Natural killer cell (primary cell): ENCODE data around the gene FAM228B. TPM values are rescaled to one million over a fixed set of nuclear protein-coding genes. Genes with fewer than 3 reads are reported as not detected.
A peak's percentile ranks its signal among the peaks of the same experiment; 100 is the strongest.

Source experiments
- ATAC-seq, 3 donors: fragments of 150-1000 bp in 2 of 3; fragments of 200-7000 bp in 1 of 3; cut with Tn5 transposase; 1 replicate in 1 of 3; 2 replicates in 2 of 3; pipeline ENCODE4 v1.10.0; 2021; ENCODE audit warnings: mild to moderate bottlenecking in 2 of 3, moderate library complexity in 2 of 3
- DNase-seq, 2 donors: peaks; one replicate each; pipeline versions ENCODE4 v3.0.0 to v3.0.0-alpha.2; 2013 to 2021; ENCODE audit warnings: mixed read lengths in 1 of 2
- H3K27ac ChIP-seq: one replicate; pipeline ENCODE4 v1.5.1; 2013; ENCODE audit warnings: mild to moderate bottlenecking, low read length
- H3K27me3 ChIP-seq: one replicate; pipeline ENCODE4 v1.6.1; 2013; ENCODE audit warnings: low read length; ENCODE audit not compliant: control insufficient read depth, insufficient read depth
- H3K36me3 ChIP-seq: one replicate; pipeline ENCODE4 v1.6.1; 2013; ENCODE audit warnings: low read length; ENCODE audit not compliant: control insufficient read depth, insufficient read depth
- H3K4me1 ChIP-seq: one replicate; pipeline ENCODE4 v1.6.1; 2013; ENCODE audit warnings: low read length; ENCODE audit not compliant: control insufficient read depth, insufficient read depth
- H3K4me3 ChIP-seq: one replicate; pipeline ENCODE4 v1.5.1; 2013; ENCODE audit warnings: low read length
- H3K9me3 ChIP-seq: one replicate; pipeline ENCODE4 v1.6.1; 2013; ENCODE audit warnings: low read length; ENCODE audit not compliant: control insufficient read depth, insufficient read depth
- H3K27ac Mint-ChIP-seq, 2 donors: one replicate each; pipeline ENCODE4 v1.8.0; 2022; ENCODE audit warnings: mild to moderate bottlenecking in 2 of 2, mixed read lengths in 2 of 2, moderate library complexity in 1 of 2
- H3K27me3 Mint-ChIP-seq, 2 donors: one replicate each; pipeline ENCODE4 v1.8.0; 2022; ENCODE audit warnings: low read depth in 2 of 2, mixed read lengths in 2 of 2
- H3K36me3 Mint-ChIP-seq: one replicate; pipeline ENCODE4 v1.8.0; 2022; ENCODE audit warnings: mixed read lengths
- H3K4me1 Mint-ChIP-seq, 2 donors: one replicate each; pipeline ENCODE4 v1.8.0; 2022; ENCODE audit warnings: mixed read lengths in 2 of 2
- H3K4me3 Mint-ChIP-seq: one replicate; pipeline ENCODE4 v1.8.0; 2022; ENCODE audit warnings: mild to moderate bottlenecking, moderate library complexity, mixed read lengths
- H3K9me3 Mint-ChIP-seq, 2 donors: one replicate each; pipeline ENCODE4 v1.8.0; 2022; ENCODE audit warnings: mixed read lengths in 2 of 2
- CTCF ChIP-seq: fragments of 200-600 bp; IDR thresholded peaks from one replicate; pipeline ENCODE4 v1.8.0; 2022; ENCODE audit warnings: antibody characterized with exemption
- WGBS: methylation state at CpG from one replicate; pipeline ENCODE4 v1.1.7; 2013; ENCODE audit warnings: missing lambda C conversion rate; ENCODE audit not compliant: insufficient coverage; 5-methylcytosine and 5-hydroxymethylcytosine counted together
- intact Hi-C: fragments of 100-400 bp; cut with micrococcal nuclease; formaldehyde crosslinking; loops from one replicate; pipeline ENCODE4 v1.14.2; 2022
- total RNA-seq, 4 donors: library from RNA; stranded (reverse); fragments of 120-200 nt in 1 of 4; gene quantifications; one replicate each; pipeline versions ENCODE4 v1.2.3 to v1.2.4, GENCODE V29; 2013 to 2022

Gene FAM228B
- total RNA-seq, 3 donors from 2014 or later (not counting 1 experiment from before 2014, with no cell fraction given), result 31.4 to 35.9 (median 31.5) TPM

GRCh38 chr2:24206714-24207113, 83.4 kb downstream of the FAM228B start:
- Mint-ChIP-seq H3K4me3 (no peak overlapping the region), H3K9me3 (no peaks in the 10 kb centered on the region), H3K36me3 (peaks cover 25% of the 10 kb centered on the region), H3K4me1 (no peaks in the 10 kb centered on the region), H3K27me3 (no peaks in the 10 kb centered on the region), H3K27ac (peak overlapping the region in 1 of 2 donors; percentile 9)
- H3K4me3 ChIP-seq, result no peak overlapping the region
- 94% methylated on average over 8 of the region's 8 CpGs for WGBS
- no peaks in the 10 kb centered on the region for H3K4me1 ChIP-seq
- no peak for ATAC-seq
- H3K27ac ChIP-seq, result no peak overlapping the region
- peaks cover 73% of the 10 kb centered on the region for H3K36me3 ChIP-seq
- no peaks in the 10 kb centered on the region for H3K27me3 ChIP-seq
- no peaks in the 10 kb centered on the region for H3K9me3 ChIP-seq
- DNase-seq, result no peak
- intact Hi-C loops, result no loop called here
- no peak for TF ChIP-seq CTCF

GRCh38 chr2:24207359-24207758, 84.1 kb downstream of the FAM228B start:
- no peaks in the 10 kb centered on the region for H3K27me3 Mint-ChIP-seq
- 92% methylated on average over 11 of the region's 11 CpGs for WGBS
- H3K4me1 Mint-ChIP-seq, result no peaks in the 10 kb centered on the region
- H3K27ac ChIP-seq, result no peak overlapping the region
- H3K27me3 ChIP-seq, result no peaks in the 10 kb centered on the region
- no peak overlapping the region for H3K27ac Mint-ChIP-seq
- H3K4me3 Mint-ChIP-seq, result no peak overlapping the region
- DNase-seq (no peak), ATAC-seq (no peak)
- H3K9me3 ChIP-seq, result no peaks in the 10 kb centered on the region
- H3K4me1 ChIP-seq, result no peaks in the 10 kb centered on the region
- peaks cover 25% of the 10 kb centered on the region for H3K36me3 Mint-ChIP-seq
- H3K36me3 ChIP-seq, result peaks cover 77% of the 10 kb centered on the region
- intact Hi-C loops, result no loop called here
- no peak overlapping the region for H3K4me3 ChIP-seq
- no peaks in the 10 kb centered on the region for H3K9me3 Mint-ChIP-seq
- no peak for TF ChIP-seq CTCF

GRCh38 chr2:24208490-24208889, 85.2 kb downstream of the FAM228B start:
- Histone ChIP-seq H3K4me3 (no peak overlapping the region), H3K36me3 (peaks cover 80% of the 10 kb centered on the region), H3K27me3 (no peaks in the 10 kb centered on the region), H3K27ac (no peak overlapping the region), H3K9me3 (no peaks in the 10 kb centered on the region), H3K4me1 (no peaks in the 10 kb centered on the region)
- intact Hi-C loops, result no loop called here
- Mint-ChIP-seq H3K27ac (no peak overlapping the region), H3K9me3 (no peaks in the 10 kb centered on the region), H3K36me3 (peaks cover 25% of the 10 kb centered on the region), H3K4me1 (peaks cover 0 to 4% of the 10 kb centered on the region in 2 donors), H3K27me3 (no peaks in the 10 kb centered on the region), H3K4me3 (no peak overlapping the region)
- no peak for TF ChIP-seq CTCF
- ATAC-seq, result no peak
- WGBS, result 96% methylated on average over 16 of the region's 16 CpGs
- DNase-seq, result no peak

GRCh38 chr2:24209389-24210105, 86.3 kb downstream of the FAM228B start:
- no peaks in the 10 kb centered on the region for H3K27me3 ChIP-seq
- WGBS, result 96% methylated on average over 17 of the region's 17 CpGs
- H3K9me3 ChIP-seq, result no peaks in the 10 kb centered on the region
- Mint-ChIP-seq H3K36me3 (peaks cover 25% of the 10 kb centered on the region), H3K4me1 (peaks cover 0 to 4% of the 10 kb centered on the region in 2 donors), H3K9me3 (no peaks in the 10 kb centered on the region), H3K27me3 (no peaks in the 10 kb centered on the region), H3K4me3 (no peak overlapping the region), H3K27ac (no peak overlapping the region)
- TF ChIP-seq CTCF, result no peak
- no peaks in the 10 kb centered on the region for H3K4me1 ChIP-seq
- no peak overlapping the region for H3K27ac ChIP-seq
- DNase-seq, result no peak
- ATAC-seq, result no peak
- intact Hi-C loops, result no loop called here
- H3K4me3 ChIP-seq, result no peak overlapping the region
- H3K36me3 ChIP-seq, result peaks cover 80% of the 10 kb centered on the region
